ENCODE results near the gene ADCY4. TPM values are rescaled to one million over a fixed set of nuclear protein-coding genes. Genes with fewer than 3 reads are reported as not detected.
A peak's percentile ranks its signal among the peaks of the same experiment; 100 is the strongest.

The ADCY4 gene
- total and polyA plus RNA-seq, 2 of the 13 experiments (the other 11 are each of a cell fraction or from before 2014, with no cell fraction given): 0.03 TPM; not detected in 1

DNA sequence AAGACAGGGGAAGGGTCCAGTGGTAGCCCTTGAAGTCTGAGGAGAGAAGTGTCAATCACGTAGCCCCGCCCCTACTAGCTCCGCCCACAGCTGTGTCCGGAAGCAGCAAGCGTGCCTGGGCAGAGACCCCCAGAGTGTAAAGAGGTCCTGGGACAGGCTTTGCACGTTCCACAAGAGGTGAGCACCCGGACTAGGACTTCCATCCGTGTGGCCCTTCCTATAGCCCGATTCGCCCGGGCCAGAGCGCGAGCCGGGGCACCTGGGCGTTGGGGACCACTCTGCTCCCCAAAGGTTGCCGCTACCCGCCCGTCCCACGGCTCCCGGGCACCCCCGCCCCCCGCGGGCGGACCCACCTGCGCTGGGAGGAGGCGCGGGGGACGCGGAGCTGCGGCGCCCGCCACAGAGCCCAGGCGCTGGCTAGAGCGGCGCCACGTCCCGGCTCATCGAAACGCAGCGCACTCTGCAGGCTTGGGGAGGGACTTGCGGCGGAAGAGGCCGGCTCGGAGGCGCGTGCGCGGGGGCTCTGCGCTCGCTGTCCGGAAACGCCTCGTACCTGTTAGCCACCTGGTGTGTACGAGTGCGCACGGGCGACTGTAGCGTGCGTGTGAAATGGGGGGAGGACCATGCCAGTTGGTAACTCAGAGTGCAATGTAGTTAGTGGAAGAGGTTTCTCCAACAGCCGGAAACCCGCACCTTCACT is 63.6 kb downstream of the ADCY4 start, which contains the start of gene RABGGTA (continued):
- TF ChIP-seq ZNF589 (CRISPR knock-in tag; conservative IDR thresholded peaks at IDR 0.05) (peak; percentile 99), ZBTB3 (CRISPR knock-in tag; IDR thresholded peaks at IDR 0.05; ENCODE audit: borderline replicate concordance, low read depth) (no peak; the same call in 1 of the 2 replicates), ZNF577 (CRISPR knock-in tag; IDR thresholded peaks at IDR 0.05; ENCODE audit: borderline replicate concordance, low read depth) (peak; percentile 96; the same call in 1 of the 2 replicates), ZEB1 (IDR thresholded peaks at IDR 0.05; ENCODE audit: insufficient replicate concordance, low read depth) (no peak), ZNF18 (CRISPR knock-in tag; IDR thresholded peaks at IDR 0.05; ENCODE audit: insufficient replicate concordance) (peak; percentile 97), ZNF432 (CRISPR knock-in tag; IDR thresholded peaks at IDR 0.05; ENCODE audit: borderline replicate concordance) (no peak), TCF12 (IDR thresholded peaks at IDR 0.05) (no peak), TCF12 (CRISPR knock-in tag; IDR thresholded peaks at IDR 0.05) (peak; percentile 100), ZNF143 (CRISPR knock-in tag; IDR thresholded peaks at IDR 0.05) (peak; percentile 79), ZNF782 (CRISPR knock-in tag; IDR thresholded peaks at IDR 0.05; ENCODE audit: borderline replicate concordance) (peak; percentile 98; the same call in 1 of the 2 replicates), ZNF543 (CRISPR knock-in tag; IDR thresholded peaks at IDR 0.05) (peak; percentile 99), ZNF414 (CRISPR knock-in tag; IDR thresholded peaks at IDR 0.05) (peak; percentile 100), MTF2 (CRISPR knock-in tag; IDR thresholded peaks at IDR 0.05; ENCODE audit: borderline replicate concordance) (peak; percentile 91), TBL1XR1 (IDR thresholded peaks at IDR 0.05; ENCODE audit: borderline replicate concordance, low read length, partially characterized antibody) (peak; percentile 65), BHLHE40 (IDR thresholded peaks at IDR 0.05; ENCODE audit: low read length) (peak; percentile 78), ZNF558 (CRISPR knock-in tag; IDR thresholded peaks at IDR 0.05; ENCODE audit: borderline replicate concordance) (peak; percentile 100; the same call in 1 of the 2 replicates), HINFP (CRISPR knock-in tag; IDR thresholded peaks at IDR 0.05; ENCODE audit: low read depth) (peak; percentile 92), NR2F6 (IDR thresholded peaks at IDR 0.05) (no peak), NR2F6 (CRISPR knock-in tag; IDR thresholded peaks at IDR 0.05) (peak; percentile 87), ZMYM2 (CRISPR knock-in tag; IDR thresholded peaks at IDR 0.05) (peak; percentile 89), ZNF513 (CRISPR knock-in tag; conservative IDR thresholded peaks at IDR 0.05) (peak; percentile 97; the same call in 1 of the 2 replicates), ARNTL (CRISPR knock-in tag; IDR thresholded peaks at IDR 0.05) (peak; percentile 94)

Data from HepG2 (cell line).